UCSD-AML1 (cell line): ENCODE results near the gene EML1.

Experiments
- DNase-seq: peaks from one replicate; lab custom pipeline; 2025; ENCODE audit not compliant: unreplicated experiment; lab: John Stamatoyannopoulos, UW

EML1 gene, protein sequence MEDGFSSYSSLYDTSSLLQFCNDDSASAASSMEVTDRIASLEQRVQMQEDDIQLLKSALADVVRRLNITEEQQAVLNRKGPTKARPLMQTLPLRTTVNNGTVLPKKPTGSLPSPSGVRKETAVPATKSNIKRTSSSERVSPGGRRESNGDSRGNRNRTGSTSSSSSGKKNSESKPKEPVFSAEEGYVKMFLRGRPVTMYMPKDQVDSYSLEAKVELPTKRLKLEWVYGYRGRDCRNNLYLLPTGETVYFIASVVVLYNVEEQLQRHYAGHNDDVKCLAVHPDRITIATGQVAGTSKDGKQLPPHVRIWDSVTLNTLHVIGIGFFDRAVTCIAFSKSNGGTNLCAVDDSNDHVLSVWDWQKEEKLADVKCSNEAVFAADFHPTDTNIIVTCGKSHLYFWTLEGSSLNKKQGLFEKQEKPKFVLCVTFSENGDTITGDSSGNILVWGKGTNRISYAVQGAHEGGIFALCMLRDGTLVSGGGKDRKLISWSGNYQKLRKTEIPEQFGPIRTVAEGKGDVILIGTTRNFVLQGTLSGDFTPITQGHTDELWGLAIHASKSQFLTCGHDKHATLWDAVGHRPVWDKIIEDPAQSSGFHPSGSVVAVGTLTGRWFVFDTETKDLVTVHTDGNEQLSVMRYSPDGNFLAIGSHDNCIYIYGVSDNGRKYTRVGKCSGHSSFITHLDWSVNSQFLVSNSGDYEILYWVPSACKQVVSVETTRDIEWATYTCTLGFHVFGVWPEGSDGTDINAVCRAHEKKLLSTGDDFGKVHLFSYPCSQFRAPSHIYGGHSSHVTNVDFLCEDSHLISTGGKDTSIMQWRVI

DNA sequence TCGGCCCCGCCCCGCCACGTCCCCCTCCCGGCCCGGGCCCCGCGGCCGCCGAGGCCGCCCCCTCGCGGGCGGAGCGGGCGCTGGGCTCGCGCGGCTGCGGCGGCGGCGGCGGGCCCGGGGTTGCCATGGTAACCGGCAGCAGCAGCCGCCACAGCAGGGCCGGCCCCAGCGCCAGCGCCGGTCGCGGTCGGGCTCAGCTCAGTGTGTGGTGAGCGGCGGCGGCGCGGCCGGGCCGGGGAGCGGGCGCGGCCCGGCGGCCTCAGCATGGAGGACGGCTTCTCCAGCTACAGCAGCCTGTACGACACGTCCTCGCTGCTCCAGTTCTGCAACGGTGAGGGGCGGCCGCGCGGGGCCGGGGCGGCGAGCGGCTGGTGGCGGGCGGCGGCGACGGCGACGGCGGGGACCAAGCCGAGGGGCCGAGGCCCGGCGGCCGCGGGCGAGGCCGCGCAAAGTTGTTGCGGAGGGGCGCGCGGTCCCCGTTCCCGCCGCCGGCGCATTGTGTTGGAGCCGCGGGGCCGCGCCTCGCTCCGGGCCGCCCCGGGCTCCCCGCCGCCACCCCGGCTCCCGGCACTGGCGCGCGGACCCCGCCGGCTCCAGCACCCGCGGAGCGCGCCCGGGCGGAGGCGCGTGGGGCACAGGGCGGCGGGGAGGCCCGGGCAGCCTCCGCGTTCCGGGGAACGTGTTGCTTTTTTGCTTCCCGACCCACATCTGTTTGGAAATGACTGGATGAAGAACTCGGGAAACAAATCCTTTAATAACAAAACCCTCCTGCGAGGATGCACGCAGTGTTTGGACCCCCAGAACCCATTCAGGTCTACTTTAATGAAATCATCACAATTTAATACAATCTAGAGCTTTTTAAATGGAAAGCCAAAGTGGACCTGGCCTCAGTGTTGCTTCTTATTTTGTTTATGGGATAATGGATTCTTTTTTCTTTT, at the start of gene EML1:
EML1 (plus strand) TSS at position 201 of the 938 bp plus-strand sequence; CDS start at position 265, 64 bp downstream.
- DNase-seq: peak; percentile 65

GRCh38 chr14:99744199-99744872, 48.9 kb upstream of the EML1 start:
- no peak for DNase-seq

DNA sequence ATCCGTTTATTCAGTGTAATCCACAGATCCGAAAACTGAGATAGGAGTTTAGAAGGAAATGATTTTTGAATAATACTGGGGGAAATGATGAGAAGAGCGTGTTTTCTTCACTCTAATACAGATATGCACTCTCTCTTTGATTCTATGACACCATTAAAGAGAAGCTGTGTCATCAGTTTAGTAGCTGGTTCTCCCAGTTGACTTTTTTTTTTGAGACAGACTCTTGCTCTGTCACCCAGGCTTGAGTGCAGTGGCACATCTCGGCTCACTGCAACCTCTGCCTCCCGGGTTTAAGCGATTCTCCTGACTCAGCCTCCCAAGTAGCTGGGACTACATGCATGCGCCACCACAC, 48.4 kb upstream of the EML1 start:
- DNase-seq: no peak

GRCh38 chr14:99745307-99745951, 47.8 kb upstream of the EML1 start:
- no peak for DNase-seq

DNA sequence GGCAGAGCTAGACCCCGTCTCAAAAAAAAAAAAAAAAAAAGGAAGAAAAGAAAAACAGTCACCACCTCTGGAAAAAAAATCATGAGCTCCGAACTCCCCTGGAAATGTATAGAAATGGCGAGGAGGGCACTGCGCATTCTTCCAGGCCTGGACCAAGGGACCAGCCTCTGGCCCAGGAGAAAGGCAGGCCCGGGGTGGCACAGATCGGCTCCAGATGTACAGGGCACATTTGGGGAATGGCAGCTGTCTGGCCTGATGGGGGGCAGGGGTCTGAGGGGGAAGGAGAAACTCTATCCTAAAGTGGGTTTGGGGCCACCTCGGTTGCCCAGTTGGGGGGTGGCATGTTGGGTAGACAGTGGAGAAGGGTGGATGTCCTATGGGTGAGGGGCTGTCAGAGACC, 46.0 kb upstream of the EML1 start:
- no peak for DNase-seq

- no peak for DNase-seq
Observed at GRCh38 chr14:99747582-99748330, 45.5 kb upstream of the EML1 start.

DNA sequence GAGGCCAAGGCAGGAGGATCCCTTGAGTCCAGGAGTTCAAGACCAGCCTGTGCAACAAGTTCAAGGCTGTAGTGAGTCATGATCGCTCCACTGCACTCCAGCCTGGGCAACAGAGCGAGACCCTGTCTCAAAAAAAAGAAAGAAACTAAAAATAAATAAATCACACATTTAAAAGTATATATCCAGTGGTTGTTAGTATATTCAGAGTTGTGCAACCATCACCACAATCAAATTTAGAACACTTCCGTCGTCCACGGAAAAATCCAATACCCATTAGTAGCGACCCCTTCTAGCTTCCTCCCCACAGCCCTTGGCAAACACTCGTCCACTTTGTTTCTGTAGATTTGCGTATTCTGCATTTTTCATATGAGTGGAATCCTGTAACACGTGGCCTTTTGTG, 44.7 kb upstream of the EML1 start:
- DNase-seq: no peak

DNA sequence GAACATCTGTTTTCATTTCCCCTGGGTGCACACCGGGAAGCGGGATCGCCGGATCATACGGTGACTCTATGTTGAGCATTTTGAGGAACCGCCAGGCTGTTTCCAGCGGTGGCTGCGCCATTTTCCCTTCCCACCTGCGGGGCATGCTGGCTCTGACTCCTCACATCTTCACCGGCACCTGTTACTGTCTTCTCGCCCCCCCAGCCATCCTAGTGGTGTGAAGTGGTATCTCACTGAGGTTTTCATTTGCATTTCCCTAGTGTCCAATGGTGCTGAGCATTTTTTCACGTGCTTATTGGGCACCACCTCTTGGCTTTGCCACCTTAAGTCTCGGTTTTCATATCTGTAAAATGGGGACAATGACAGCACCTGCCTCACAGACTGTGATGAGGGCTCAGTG, 44.1 kb upstream of the EML1 start:
- DNase-seq: no peak

GRCh38 chr14:99749763-99750715, 43.2 kb upstream of the EML1 start:
- no peak for DNase-seq

DNA sequence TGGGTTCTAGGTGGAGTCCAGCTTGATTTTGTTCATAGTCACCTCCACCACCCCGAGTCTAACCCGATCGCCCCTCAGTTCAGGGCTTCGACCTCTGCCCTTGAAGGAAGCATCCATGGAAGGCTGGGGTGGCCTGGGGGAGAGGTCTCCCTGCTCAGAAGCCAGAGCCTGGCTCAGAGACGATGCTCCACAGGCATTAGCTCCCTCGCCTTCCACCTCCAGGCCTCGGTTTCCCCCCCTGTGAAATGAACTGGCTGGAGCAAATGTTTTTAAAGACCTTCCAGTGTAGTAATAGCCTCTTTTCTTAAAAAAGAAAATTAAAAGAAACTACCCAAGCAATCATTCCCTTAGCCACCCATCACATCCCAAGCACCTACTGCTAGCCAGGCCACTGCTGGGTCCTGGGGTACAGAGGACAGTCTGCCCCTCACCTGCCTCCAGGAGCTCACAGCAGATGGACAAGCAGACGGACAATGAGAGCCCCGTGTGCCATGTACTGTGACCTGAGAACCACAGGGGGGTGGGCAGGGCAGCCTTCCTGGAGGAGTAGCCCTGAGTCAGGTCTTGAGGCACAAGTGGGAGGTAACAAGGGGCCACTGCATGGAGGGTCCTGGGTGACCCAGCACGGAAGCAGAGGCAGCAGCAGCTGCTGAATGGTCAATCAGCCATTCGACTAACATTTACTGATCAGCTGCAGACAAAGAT, 42.3 kb upstream of the EML1 start:
- DNase-seq: no peak

GRCh38 chr14:99751539-99752485, 41.4 kb upstream of the EML1 start:
- DNase-seq: no peak

DNA sequence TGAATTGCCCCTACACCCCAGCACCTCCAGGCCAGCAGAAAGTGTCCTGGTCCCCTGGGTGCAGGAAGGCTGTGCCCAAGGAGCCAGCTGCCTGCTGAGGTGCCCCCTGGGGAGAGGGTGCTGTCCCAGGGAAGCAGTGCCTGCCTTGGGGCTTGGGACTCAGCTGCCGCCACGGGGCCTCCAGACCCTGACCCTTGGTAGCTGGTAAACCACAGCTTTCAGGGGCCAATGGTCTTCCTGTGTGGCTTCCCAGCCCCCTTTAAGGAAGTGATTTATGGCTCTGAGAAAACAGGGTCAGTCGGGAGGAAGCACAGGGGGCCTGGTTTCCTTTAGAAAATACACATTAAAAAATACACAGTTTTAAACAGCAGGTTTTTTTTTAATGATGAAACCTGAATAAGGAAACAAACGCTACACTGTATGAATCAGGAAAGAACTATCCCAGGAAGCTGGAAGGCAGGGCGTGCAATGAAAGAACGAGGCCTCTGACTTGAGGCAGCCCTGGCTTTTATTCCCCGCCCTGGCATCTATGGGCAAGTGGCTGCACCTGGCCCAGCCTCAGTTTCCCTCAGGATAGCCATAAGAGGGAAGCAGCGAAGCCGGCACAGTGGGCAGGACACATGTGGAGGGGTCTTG, 40.6 kb upstream of the EML1 start:
- peak; percentile 49 for DNase-seq

DNA sequence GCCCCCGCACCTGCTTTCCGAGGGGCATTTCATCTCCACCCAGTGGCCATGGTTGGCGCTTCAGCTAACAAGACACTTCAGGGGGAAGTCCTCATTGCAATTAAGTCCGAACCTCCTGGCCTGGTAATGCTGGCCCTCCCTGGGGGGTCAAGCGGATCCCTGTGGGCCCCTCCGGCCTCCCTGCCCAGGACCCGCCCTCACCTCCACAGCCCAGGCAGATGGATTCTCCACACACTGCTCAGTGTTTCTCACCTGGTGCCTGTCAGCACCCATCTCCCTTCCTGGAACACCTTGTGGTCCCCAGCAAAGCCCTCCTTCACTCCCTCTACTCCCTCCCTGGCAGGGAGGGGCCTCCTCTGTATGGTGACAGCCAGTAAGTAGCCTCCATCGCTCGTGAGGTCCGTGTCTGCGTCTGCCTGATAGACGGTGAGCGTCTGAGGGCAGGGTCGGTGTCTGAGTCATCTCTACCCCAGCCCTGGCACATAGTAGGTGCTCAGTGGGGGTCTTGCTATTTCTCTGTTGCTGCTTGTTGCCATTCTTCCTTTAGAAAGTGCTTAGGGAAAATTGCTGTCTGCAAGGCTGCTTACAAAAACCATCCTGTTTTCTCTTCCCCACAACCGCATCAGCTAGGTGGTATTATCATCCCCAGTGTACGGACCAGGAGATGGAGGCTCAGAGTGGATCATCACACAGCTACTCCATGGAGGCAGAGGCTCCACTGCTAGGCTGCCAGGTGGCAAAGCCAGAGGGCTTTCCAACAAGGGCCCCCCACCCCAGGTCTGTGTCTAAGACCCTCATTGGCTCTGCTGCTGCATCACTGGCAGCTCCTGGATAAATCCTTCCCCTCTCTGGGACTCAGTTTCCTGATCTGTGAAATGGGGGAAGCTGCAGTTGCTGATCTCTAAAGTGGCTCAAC, 39.7 kb upstream of the EML1 start:
- DNase-seq: no peak

DNA sequence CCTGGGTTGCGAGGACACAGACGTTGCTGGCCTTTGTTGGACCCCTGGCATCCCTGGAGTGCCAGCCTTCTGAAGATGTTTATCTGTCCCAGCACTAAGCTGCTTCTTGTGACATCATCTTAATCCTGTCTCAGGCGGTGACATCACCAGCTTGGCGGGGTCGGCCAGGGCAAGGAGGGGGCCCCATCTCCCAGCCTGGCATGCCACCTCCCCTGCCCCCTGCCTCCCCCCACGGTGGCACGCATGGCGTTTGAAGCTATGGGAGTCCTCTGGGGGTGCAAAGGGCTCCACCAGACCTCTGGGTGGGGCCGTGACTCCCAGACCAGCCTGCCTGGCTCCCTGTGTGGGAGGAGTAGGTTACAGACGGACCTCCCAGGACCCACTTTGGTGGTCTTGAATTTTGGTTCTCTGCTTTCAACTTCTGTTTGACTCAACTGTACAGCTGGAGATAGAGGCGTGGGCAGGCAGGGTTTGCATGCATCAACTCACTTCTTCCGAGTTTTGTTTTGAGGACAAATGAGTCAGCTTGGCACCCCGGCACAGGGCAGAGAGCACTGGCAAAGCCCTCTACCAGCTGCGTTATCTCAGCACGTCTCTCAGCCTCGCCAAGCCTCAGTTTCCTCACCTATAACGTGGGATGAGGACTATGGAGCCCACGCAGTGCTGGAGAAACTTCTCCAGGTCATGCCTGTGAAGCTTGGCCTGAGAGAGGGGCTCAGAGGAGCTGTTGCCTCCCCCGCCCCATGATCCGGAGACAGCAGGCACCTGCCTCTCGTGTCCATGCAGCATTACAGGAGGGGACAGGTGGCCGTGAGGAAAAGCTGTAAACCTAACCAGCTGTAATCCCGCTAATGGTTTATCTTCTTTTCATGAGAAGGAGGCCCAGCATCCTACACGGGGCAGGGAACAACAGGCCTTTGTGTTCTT, 38.8 kb upstream of the EML1 start:
- no peak for DNase-seq
